Endothelial cell of umbilical vein (primary cell): ENCODE results near the gene LAMP1. TPM values are rescaled to one million over a fixed set of nuclear protein-coding genes. Genes with fewer than 3 reads are reported as not detected.

Experiments
- BruUV-seq: library from RNA; stranded (reverse); fragments of 400-500 nt; replicated peaks from 2 replicates; lab custom pipeline; 2021; lab: Mats Ljungman, UMichigan
- CTCF ChIA-PET: fragments of 300-600, 350-600 bp; sonication (Branson Sonifier 250); formaldehyde crosslinking; loops from one replicate; lab custom pipeline; 2021; ENCODE audit warnings: antibody characterized with exemption, inconsistent platforms; lab: Charles Lee
- POLR2A ChIA-PET: fragments of 300-600, 350-600 bp; sonication (Branson Sonifier 250); formaldehyde crosslinking; loops from one replicate; lab custom pipeline; 2021; ENCODE audit warnings: antibody characterized with exemption, inconsistent platforms; lab: Charles Lee
- DNase-seq: peaks from one replicate; pipeline ENCODE4 v3.0.0-alpha.2; 2011; ENCODE audit warnings: low read depth, low spot score
- FAIRE-seq: peaks from 2 replicates; lab custom pipeline; 2011; peaks lifted over from hg19 to GRCh38; lab: Jason Lieb, UNC
- H2AFZ ChIP-seq: 2 replicates; pipeline ENCODE4 v1.6.0; 2012; ENCODE audit warnings: low read depth, low read length, control low read depth, inconsistent platforms
- H3K27ac ChIP-seq: 2 replicates; pipeline ENCODE4 v1.5.1; 2011; ENCODE audit warnings: low read depth, mild to moderate bottlenecking, control low read depth, low read length, moderate library complexity; ENCODE audit not compliant: insufficient read depth
- H3K27me3 ChIP-seq, 2 experiments: 2 replicates each; pipeline versions ENCODE4 v1.6.0 to v1.6.1; 2011; ENCODE audit warnings: low read length in 2 of 2, mixed read lengths in 1 of 2; ENCODE audit not compliant: control insufficient read depth in 2 of 2, insufficient read depth in 2 of 2
- H3K36me3 ChIP-seq, 2 experiments: 2 replicates in 1 of 2; 3 replicates in 1 of 2; pipeline ENCODE4 v1.5.1; 2011; ENCODE audit warnings: low read length in 2 of 2, mild to moderate bottlenecking in 1 of 2, moderate library complexity in 1 of 2; ENCODE audit not compliant: control insufficient read depth in 2 of 2, insufficient read depth in 2 of 2; ENCODE audit errors: extremely low read depth in 1 of 2
- H3K4me1 ChIP-seq: 3 replicates; pipeline ENCODE4 v1.5.1; 2011; ENCODE audit warnings: mild to moderate bottlenecking, low read length; ENCODE audit not compliant: control insufficient read depth, insufficient read depth; ENCODE audit errors: extremely low read depth
- H3K4me2 ChIP-seq: 2 replicates; pipeline ENCODE4 v1.6.1; 2011; ENCODE audit warnings: low read length, control low read depth, mixed read lengths; ENCODE audit not compliant: insufficient read depth
- H3K4me3 ChIP-seq, 3 experiments: fragments of 200-600 bp in 1 of 3; sonication (generic), shearing (Covaris generic) in 1 of 3; replicated peaks in 1 of 3; 2 replicates each; pipeline ENCODE4 v1.5.1; 2011 to 2016; ENCODE audit warnings: control low read depth in 3 of 3, low read length in 3 of 3, mild to moderate bottlenecking in 2 of 3, inconsistent platforms in 1 of 3, low read depth in 1 of 3, moderate library complexity in 1 of 3; ENCODE audit not compliant: insufficient read depth in 1 of 3
- H3K79me2 ChIP-seq: 2 replicates; pipeline ENCODE4 v1.6.0; 2012; ENCODE audit warnings: low read length, inconsistent platforms; ENCODE audit not compliant: control insufficient read depth, insufficient read depth
- H3K9ac ChIP-seq: replicated peaks from 2 replicates; pipeline ENCODE3; 2011; ENCODE audit warnings: low read length, control low read depth; ENCODE audit not compliant: insufficient read depth; ENCODE audit errors: extremely low read depth
- H3K9me1 ChIP-seq: replicated peaks from 3 replicates; pipeline ENCODE4 v1.6.0; 2011; ENCODE audit warnings: mild to moderate bottlenecking, low read length; ENCODE audit not compliant: control insufficient read depth, insufficient read depth; ENCODE audit errors: extremely low read depth
- H3K9me3 ChIP-seq: replicated peaks from 2 replicates; pipeline ENCODE4 v1.5.1; 2012; ENCODE audit warnings: low read length, inconsistent platforms; ENCODE audit not compliant: control insufficient read depth, insufficient read depth
- H4K20me1 ChIP-seq: replicated peaks from 2 replicates; pipeline ENCODE3; 2011; ENCODE audit warnings: mild to moderate bottlenecking, low read length; ENCODE audit not compliant: control insufficient read depth, insufficient read depth; ENCODE audit errors: extremely low read depth
- CTCF ChIP-seq, 2 donors: IDR thresholded peaks; 1 replicate in 1 of 2; 2 replicates in 1 of 2; pipeline ENCODE4 v1.5.1; 2011; ENCODE audit warnings: low read length in 2 of 2, mild to moderate bottlenecking in 2 of 2, moderate library complexity in 2 of 2, control low read depth in 1 of 2, inconsistent platforms in 1 of 2, low read depth in 1 of 2; ENCODE audit not compliant: insufficient read depth in 1 of 2; ENCODE audit errors: extremely low read depth in 1 of 2
- EZH2 ChIP-seq: IDR thresholded peaks from 2 replicates; pipeline ENCODE4 v1.6.1; 2012; ENCODE audit warnings: borderline replicate concordance, low read depth, mild to moderate bottlenecking, moderate library complexity, low read length, inconsistent platforms; ENCODE audit not compliant: severe bottlenecking
- FOS ChIP-seq: IDR thresholded peaks from 2 replicates; pipeline ENCODE4 v1.6.1; 2011; ENCODE audit warnings: mild to moderate bottlenecking, low read length, moderate library complexity, borderline replicate concordance; ENCODE audit not compliant: insufficient read depth
- GATA2 ChIP-seq: IDR thresholded peaks from 2 replicates; pipeline ENCODE4 v1.7.0; 2011; ENCODE audit warnings: low read depth, mild to moderate bottlenecking, moderate library complexity, mixed read lengths, low read length; ENCODE audit not compliant: insufficient read length, insufficient read depth
- JUN ChIP-seq: IDR thresholded peaks from 2 replicates; pipeline ENCODE4 v1.6.1; 2011; ENCODE audit warnings: borderline replicate concordance, low read depth; ENCODE audit not compliant: insufficient read length, insufficient read depth
- MAX ChIP-seq: IDR thresholded peaks from 2 replicates; pipeline ENCODE4 v1.6.1; 2011; ENCODE audit not compliant: insufficient read depth, insufficient read length
- MYC ChIP-seq: IDR thresholded peaks from one replicate; pipeline ENCODE4 v1.6.1; 2011; ENCODE audit warnings: mild to moderate bottlenecking, low read depth, low read length
- POLR2A ChIP-seq: IDR thresholded peaks from 2 replicates; pipeline ENCODE4 v1.6.1; 2012; ENCODE audit warnings: low read depth, mild to moderate bottlenecking, control low read depth, low read length
- POLR2AphosphoS5 ChIP-seq: IDR thresholded peaks from 2 replicates; pipeline ENCODE4 v1.6.1; 2012; ENCODE audit warnings: low read depth, mild to moderate bottlenecking, control low read depth, low read length, moderate library complexity; ENCODE audit not compliant: insufficient read depth
- dilution Hi-C: fragments of 300-500 bp; cut with MboI; formaldehyde crosslinking; loops from one replicate; pipeline ENCODE4 v1.15.0; 2019; ENCODE audit warnings: low sequenced_read_pairs; ENCODE audit not compliant: extremely low pct_ligation_motif_present
- intact Hi-C: fragments of 100-400 bp; cut with micrococcal nuclease; formaldehyde crosslinking; loops from one replicate; pipeline ENCODE4 v1.10.0; 2022
- polyA plus RNA-seq, 4 experiments: library from polyadenylated mRNA; depleted of rRNA in 3 of 4; stranded (reverse) in 3 of 4; unstranded in 1 of 4; fragments of >200 nt; gene quantifications; 2 replicates each; pipeline versions ENCODE4 v1.2.1 to v1.2.3, GENCODE V29; 2011 to 2012; ENCODE audit warnings: missing spikeins in 1 of 4
- total RNA-seq: library from RNA; stranded (reverse); gene quantifications from 2 replicates; pipeline ENCODE4 v1.2.3, GENCODE V29; 2021

LAMP1 gene
- total and polyA plus RNA-seq, 2 donors (not counting 3 experiments of a cell fraction or from before 2014, with no cell fraction given) = 262 to 285 TPM

- CTCF ChIA-PET = no interaction called here
- no peaks in the 10 kb centered on the region for H3K4me1 ChIP-seq
- no peaks in the 10 kb centered on the region for H3K9me1 ChIP-seq
- POLR2A ChIA-PET = no interaction called here
- no peaks in the 10 kb centered on the region for H3K9me3 ChIP-seq
- no peaks in the 10 kb centered on the region for H3K79me2 ChIP-seq
- no peaks in the 10 kb centered on the region for H4K20me1 ChIP-seq
- TF ChIP-seq CTCF (IDR thresholded peaks at IDR 0.05; ENCODE audit: extremely low read depth in 1 of 2, insufficient read depth in 1 of 2, low read depth in 1 of 2, low read length in 2 of 2) (no peak), POLR2AphosphoS5 (no peak), POLR2A (no peak), GATA2 (no peak), MYC (no peak), JUN (no peak), MAX (no peak), EZH2 (no peak), FOS (no peak)
- H3K36me3 ChIP-seq = no peaks in the 10 kb centered on the region
- H3K4me3 ChIP-seq = no peak overlapping the region
- DNase-seq (no peak), FAIRE-seq (no peak)
- H3K27me3 ChIP-seq = peaks cover 0 to 3% of the 10 kb centered on the region in 2 experiments
- H2AFZ ChIP-seq = no peak overlapping the region
- no peak overlapping the region for H3K27ac ChIP-seq
- no peak overlapping the region for H3K9ac ChIP-seq
- no TSS peak for BruUV-seq
- H3K4me2 ChIP-seq = no peak overlapping the region
- intact Hi-C loops (no loop called here), dilution Hi-C loops (no loop called here)
Observed at GRCh38 chr13:113283904-113284303, 13.1 kb upstream of the LAMP1 start.
